Neural cell (in vitro differentiated cells): Measurements from ENCODE around the gene VIT. TPM values are rescaled to one million over a fixed set of nuclear protein-coding genes. Genes with fewer than 3 reads are reported as not detected.
A peak's percentile ranks its signal among the peaks of the same experiment; 100 is the strongest.

Experiments used
- H2AFZ ChIP-seq: fragments of 200-600, 300-800 bp; sonication (generic), shearing (Covaris generic); 2 replicates; pipeline ENCODE4 v1.6.0; 2014; ENCODE audit warnings: low read depth, mild to moderate bottlenecking, antibody characterized with exemption, low read length, moderate library complexity
- H3F3A ChIP-seq: fragments of 200-600 bp; shearing (Covaris generic); 2 replicates; pipeline ENCODE4 v1.6.1; 2016; ENCODE audit warnings: mild to moderate bottlenecking, moderate library complexity, mixed read lengths, antibody characterized with exemption, low read length; ENCODE audit not compliant: insufficient read depth, poor library complexity, severe bottlenecking
- H3K27ac ChIP-seq: fragments of 200-600, 300-800 bp; sonication (generic), shearing (Covaris generic); 2 replicates; pipeline ENCODE4 v1.5.1; 2014; ENCODE audit warnings: mild to moderate bottlenecking, low read length, moderate library complexity
- H3K27me3 ChIP-seq: fragments of 300-800, 200-600 bp; sonication (generic), shearing (Covaris generic); 2 replicates; pipeline ENCODE4 v1.6.0; 2014; ENCODE audit warnings: mild to moderate bottlenecking, low read depth, low read length, moderate library complexity; ENCODE audit not compliant: insufficient read depth
- H3K36me3 ChIP-seq: fragments of 300-800, 200-600 bp; sonication (generic), shearing (Covaris generic); 2 replicates; pipeline ENCODE4 v1.5.1; 2014; ENCODE audit warnings: mild to moderate bottlenecking, antibody characterized with exemption, low read length, moderate library complexity; ENCODE audit not compliant: insufficient read depth
- H3K4me2 ChIP-seq: fragments of 300-800, 200-600 bp; sonication (generic), shearing (Covaris generic); 2 replicates; pipeline ENCODE4 v1.6.0; 2014; ENCODE audit warnings: mild to moderate bottlenecking, low read length
- H3K4me3 ChIP-seq: fragments of 300-800, 200-600 bp; sonication (generic), shearing (Covaris generic); 2 replicates; pipeline ENCODE4 v1.5.1; 2014; ENCODE audit warnings: mild to moderate bottlenecking, low read length, moderate library complexity
- H3K79me2 ChIP-seq: fragments of 200-600 bp; shearing (Covaris generic); replicated peaks from 2 replicates; pipeline ENCODE4 v1.6.0; 2014; ENCODE audit warnings: mild to moderate bottlenecking, low read length, moderate library complexity; ENCODE audit not compliant: insufficient read depth
- H3K9ac ChIP-seq: fragments of 300-800, 200-600 bp; sonication (generic), shearing (Covaris generic); 2 replicates; pipeline ENCODE4 v1.6.1; 2016; ENCODE audit warnings: mild to moderate bottlenecking, low read length, mixed read lengths
- H3K9me2 ChIP-seq: fragments of 200-600 bp; shearing (Covaris generic); 2 replicates; pipeline ENCODE4 v1.6.1; 2016; ENCODE audit warnings: mild to moderate bottlenecking, low read length, mixed read lengths; ENCODE audit not compliant: insufficient read depth
- H3K9me3 ChIP-seq: fragments of 200-600, 300-800 bp; sonication (generic), shearing (Covaris generic); 2 replicates; pipeline ENCODE4 v1.6.1; 2016; ENCODE audit warnings: mild to moderate bottlenecking, mixed run types, low read length, moderate library complexity, mixed read lengths
- H4K20me1 ChIP-seq: fragments of 200-600 bp; shearing (Covaris generic); 2 replicates; pipeline ENCODE4 v1.6.1; 2016; ENCODE audit warnings: mild to moderate bottlenecking, mixed run types; ENCODE audit not compliant: insufficient read depth
- CTCF ChIP-seq: fragments of 450-650 bp; IDR thresholded peaks from 2 replicates; pipeline ENCODE4 v1.5.1; 2014; ENCODE audit warnings: antibody characterized with exemption, mild to moderate bottlenecking, moderate library complexity; ENCODE audit not compliant: poor library complexity, severe bottlenecking
- EP300 ChIP-seq: fragments of 450-650 bp; conservative IDR thresholded peaks from 2 replicates; pipeline ENCODE4 v1.6.1; 2014; ENCODE audit warnings: antibody characterized with exemption, mild to moderate bottlenecking, moderate library complexity; ENCODE audit not compliant: poor library complexity, severe bottlenecking
- EZH2 ChIP-seq: fragments of 200-600, 300-800 bp; shearing (Covaris generic), sonication (generic); IDR thresholded peaks from 2 replicates; pipeline ENCODE4 v1.6.1; 2014; ENCODE audit warnings: antibody characterized with exemption, low read length, borderline replicate concordance, mild to moderate bottlenecking; ENCODE audit not compliant: insufficient read depth, poor library complexity, severe bottlenecking
- MXI1 ChIP-seq: fragments of 450-650 bp; conservative IDR thresholded peaks from 2 replicates; pipeline ENCODE4 v1.6.1; 2014; ENCODE audit warnings: antibody characterized with exemption, mild to moderate bottlenecking; ENCODE audit not compliant: poor library complexity, severe bottlenecking
- POLR2AphosphoS5 ChIP-seq: IDR thresholded peaks from 2 replicates; pipeline ENCODE4 v1.6.1; 2012
- RAD21 ChIP-seq: fragments of 450-650 bp; conservative IDR thresholded peaks from 2 replicates; pipeline ENCODE4 v1.6.1; 2014; ENCODE audit warnings: antibody characterized with exemption, mild to moderate bottlenecking, moderate library complexity
- REST ChIP-seq: IDR thresholded peaks from 2 replicates; pipeline ENCODE4 v1.6.1; 2012; ENCODE audit warnings: borderline replicate concordance
- SMC3 ChIP-seq: fragments of 450-650 bp; conservative IDR thresholded peaks from 2 replicates; pipeline ENCODE4 v1.6.1; 2014; ENCODE audit warnings: antibody characterized with exemption, mild to moderate bottlenecking, moderate library complexity; ENCODE audit not compliant: poor library complexity
- TAF1 ChIP-seq: IDR thresholded peaks from 2 replicates; pipeline ENCODE4 v1.6.1; 2012; ENCODE audit warnings: low read depth
- polyA plus RNA-seq: library from polyadenylated mRNA; depleted of rRNA; stranded (reverse); fragments of >200 nt; gene quantifications from 2 replicates; pipeline ENCODE4 v1.2.3, GENCODE V29; 2014

The VIT gene
- polyA plus RNA-seq, 1 donor from 2014 or later = not detected

- no peaks in the 10 kb centered on the region for H3K9me2 ChIP-seq
- H2AFZ ChIP-seq = no peak overlapping the region
- H4K20me1 ChIP-seq = no peaks in the 10 kb centered on the region
- H3K9ac ChIP-seq = no peak overlapping the region
- no peaks in the 10 kb centered on the region for H3K36me3 ChIP-seq
- H3K79me2 ChIP-seq = no peaks in the 10 kb centered on the region
- no peak for TF ChIP-seq EZH2
- TF ChIP-seq MXI1 = no peak
- no peak for TF ChIP-seq EP300
- TF ChIP-seq POLR2AphosphoS5 = no peak
- no peak for TF ChIP-seq SMC3
- TF ChIP-seq TAF1 = no peak
- TF ChIP-seq RAD21 = no peak
- TF ChIP-seq CTCF = no peak
- TF ChIP-seq REST = no peak
- no peak overlapping the region for H3K4me3 ChIP-seq
- no peak overlapping the region for H3K27ac ChIP-seq
- no peaks in the 10 kb centered on the region for H3K9me3 ChIP-seq
- no peaks in the 10 kb centered on the region for H3F3A ChIP-seq
- H3K27me3 ChIP-seq = no peaks in the 10 kb centered on the region
- H3K4me2 ChIP-seq = no peak overlapping the region
These were observed 24.8 kb upstream of the VIT start for GRCh38 chr2:36671731-36672130.

- Histone ChIP-seq H3K4me2 (no peak overlapping the region), H3F3A (no peaks in the 10 kb centered on the region), H3K36me3 (no peaks in the 10 kb centered on the region), H3K79me2 (no peaks in the 10 kb centered on the region), H3K9me2 (no peaks in the 10 kb centered on the region), H2AFZ (no peak overlapping the region), H3K4me3 (no peak overlapping the region), H3K9ac (no peak overlapping the region), H3K27ac (no peak overlapping the region), H4K20me1 (no peaks in the 10 kb centered on the region), H3K27me3 (no peaks in the 10 kb centered on the region), H3K9me3 (no peaks in the 10 kb centered on the region)
- TF ChIP-seq REST = no peak
- no peak for TF ChIP-seq POLR2AphosphoS5
- TF ChIP-seq RAD21 = peak; percentile 21
- TF ChIP-seq CTCF = peak; percentile 25
- no peak for TF ChIP-seq EP300
- no peak for TF ChIP-seq EZH2
- TF ChIP-seq TAF1 = no peak
- no peak for TF ChIP-seq MXI1
- TF ChIP-seq SMC3 = no peak
These were observed 24.3 kb upstream of the VIT start for GRCh38 chr2:36672199-36672598.
